Hematopoietic multipotent progenitor cell treated with erythropoietin and hydrocortisone succinate and interleukin-3 and kit ligand, for 15 days (in vitro differentiated cells): ENCODE data around the gene HNRNPH2.

Experiments
- DNase-seq: peaks from one replicate; pipeline ENCODE4 v3.0.0-alpha.2; 2015; ENCODE audit warnings: low spot score

Gene HNRNPH2

GRCh38 chrX:101395789-101396188 lies 12.2 kb upstream of the HNRNPH2 start:
- no peak for DNase-seq

GRCh38 chrX:101397779-101398178 lies 10.2 kb upstream of the HNRNPH2 start:
- DNase-seq: no peak

GRCh38 chrX:101398694-101399093 lies 9.3 kb upstream of the HNRNPH2 start:
- DNase-seq: no peak

DNA sequence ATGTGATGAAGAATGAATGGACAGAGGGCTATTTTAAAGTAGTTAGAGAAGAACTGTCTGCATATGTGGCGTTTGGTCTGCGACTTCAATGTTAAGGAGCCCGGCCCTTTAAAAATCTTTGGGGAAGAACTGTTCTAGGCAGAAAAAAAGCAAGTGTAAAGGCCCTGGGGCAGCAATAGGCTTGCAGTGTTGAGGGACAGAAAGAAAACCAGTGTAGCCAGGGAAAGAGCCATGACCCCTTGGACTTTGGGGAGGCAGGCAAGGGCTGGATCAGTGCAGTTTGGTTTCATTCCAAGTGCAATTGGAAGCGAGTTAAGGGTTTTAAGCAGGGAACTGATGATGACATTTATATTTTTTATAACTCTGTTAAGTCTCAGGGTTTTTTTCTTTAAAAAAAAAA lies 8.2 kb upstream of the HNRNPH2 start:
- DNase-seq: no peak

DNA sequence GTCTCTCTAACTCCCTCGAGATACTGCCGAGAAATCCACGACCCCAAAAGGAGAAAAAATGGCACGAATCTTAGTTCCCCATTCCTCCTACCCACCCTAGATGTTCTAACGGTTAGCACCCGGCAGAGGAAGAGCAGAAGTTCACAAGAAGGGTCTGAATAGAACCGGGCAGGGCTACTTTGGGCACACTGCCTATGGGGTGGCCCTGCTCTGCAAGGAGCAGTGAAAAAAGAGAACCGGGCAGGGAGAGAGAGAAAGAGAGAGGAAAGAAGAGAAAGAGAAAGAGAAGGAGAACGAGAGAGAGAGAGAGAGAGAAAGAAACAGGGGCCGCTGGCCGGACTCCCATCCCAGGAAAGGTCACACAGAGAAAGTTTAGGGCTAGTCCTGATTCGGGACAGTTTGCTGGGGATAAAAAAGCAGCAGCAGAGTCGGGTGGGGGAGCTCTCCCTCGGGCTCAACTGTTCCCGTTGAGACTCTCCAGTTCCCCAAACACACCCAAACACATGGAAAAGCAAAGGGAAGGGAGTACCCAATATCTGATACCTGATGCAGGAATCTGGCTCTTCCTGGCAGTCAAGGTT lies 765 bp upstream of the HNRNPH2 start:
- DNase-seq: no peak

DNA sequence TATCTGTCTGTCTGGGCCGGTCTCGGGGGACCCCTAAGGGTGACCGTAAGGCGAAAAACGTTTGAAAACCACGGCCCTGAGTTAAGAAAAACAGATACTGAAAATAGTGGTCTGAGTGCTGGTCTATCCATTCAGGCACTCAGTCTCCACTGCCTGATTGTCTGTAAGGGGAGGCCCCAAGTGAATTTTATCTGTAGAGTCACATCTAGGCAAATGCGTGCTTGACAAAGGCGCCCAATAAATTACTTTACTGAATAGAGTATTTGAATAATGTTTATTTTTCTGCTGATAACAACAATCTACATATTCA lies 465 bp downstream of the HNRNPH2 start:
- no peak for DNase-seq

DNA sequence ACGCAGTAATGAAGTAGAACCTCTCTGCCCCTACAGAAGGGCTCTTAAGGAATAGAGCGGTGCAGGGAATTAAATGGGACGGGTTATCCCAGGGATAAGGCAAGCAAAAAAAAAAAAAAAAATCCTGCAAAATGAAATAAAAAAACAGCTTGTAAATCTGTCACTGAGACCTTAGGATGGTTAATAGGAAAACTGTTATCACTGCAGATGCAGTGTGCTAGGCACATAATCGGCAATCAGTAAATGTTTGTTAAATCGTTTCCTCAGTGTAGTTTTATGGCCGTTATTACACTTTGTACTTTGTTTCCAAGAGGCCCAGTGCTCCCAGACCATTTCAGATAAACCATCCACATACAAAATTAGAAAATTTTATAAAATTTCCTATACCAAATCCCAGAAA lies 1.0 kb downstream of the HNRNPH2 start:
- DNase-seq: no peak

DNA sequence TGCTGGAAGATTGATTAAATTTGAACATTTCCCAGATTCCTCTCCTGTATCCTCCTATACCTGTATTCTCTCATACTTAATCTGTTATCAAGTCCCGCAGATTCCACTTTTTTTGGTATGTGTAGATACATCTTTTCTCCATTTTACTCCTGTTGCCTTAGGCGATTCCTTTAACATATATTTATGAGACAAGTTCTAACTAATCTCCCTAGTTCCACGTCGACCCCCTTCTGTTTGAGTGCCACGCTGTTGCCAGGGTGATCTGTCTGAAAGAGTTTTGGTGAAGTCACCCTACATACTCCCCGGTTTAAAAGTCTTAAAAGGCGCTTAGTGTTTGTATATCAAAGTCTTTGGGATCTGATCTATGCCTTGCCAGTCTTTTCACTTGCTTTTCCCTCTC lies 2.4 kb downstream of the HNRNPH2 start:
- no peak for DNase-seq

- no peak for DNase-seq
Measured at GRCh38 chrX:101411984-101412383, 4.0 kb downstream of the HNRNPH2 start.

DNA sequence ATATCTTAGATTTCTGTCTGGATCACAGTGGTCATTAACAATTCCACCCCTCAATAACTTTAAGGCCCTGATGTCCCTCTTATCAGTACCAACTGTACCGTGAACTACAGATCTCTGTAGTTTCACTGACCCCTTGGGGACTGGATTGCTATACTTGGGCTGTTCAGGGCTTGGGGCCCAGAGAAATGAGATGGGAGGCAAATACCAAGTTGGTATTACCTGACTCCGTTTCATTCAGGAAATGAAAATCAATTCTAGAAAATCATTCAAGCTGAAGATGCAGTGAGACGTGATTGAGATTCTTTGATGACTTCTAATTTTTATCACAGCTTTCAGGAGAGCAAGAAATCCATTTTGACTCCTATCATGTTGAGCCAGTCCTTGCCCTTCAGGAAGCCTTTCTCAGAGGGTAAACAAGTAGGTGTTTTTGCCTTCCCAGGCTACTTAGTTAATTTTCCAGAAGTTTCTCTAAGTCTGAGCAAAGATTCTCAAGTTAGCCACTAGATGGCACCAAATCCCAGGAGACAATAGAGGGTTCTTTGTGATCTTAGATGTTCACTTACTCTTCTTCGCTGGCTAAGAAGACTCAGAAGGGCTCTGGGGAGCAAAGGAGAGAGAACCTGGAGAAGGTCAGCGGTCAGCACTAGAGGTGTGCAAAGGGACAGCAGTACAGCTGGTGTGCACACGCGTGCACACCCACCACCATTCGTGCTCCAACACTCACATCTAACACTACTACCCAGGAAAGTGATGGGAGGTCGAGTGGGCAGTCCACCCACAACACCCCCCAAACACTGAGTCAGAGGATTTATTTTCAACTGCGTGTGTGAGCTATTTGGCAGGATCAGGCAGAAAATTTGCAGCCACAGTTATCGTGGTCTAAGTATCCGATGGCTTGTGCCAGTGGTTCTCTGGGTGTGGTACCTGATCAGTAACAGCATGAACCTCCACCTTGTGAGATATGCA lies 7.4 kb downstream of the HNRNPH2 start:
- DNase-seq: peak; percentile 79

DNA sequence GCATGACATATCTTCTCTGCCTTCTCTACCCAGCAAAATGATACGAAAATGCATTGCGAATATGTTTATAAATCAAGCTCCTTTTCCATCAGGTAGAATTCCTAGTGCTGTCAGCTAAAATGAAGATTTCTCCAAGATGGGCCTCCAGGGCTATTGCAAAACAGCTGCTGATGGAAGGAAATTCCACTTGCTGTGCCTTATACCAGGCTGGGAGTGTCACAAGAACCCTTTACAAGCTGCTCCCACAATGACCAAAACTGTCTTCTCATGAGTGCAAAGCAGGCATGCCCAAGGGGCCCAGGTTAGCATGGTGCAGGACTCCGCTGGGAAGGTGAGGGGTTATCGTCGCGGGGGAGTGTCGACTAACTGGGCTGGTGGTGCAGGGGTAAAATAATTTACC lies 8.7 kb downstream of the HNRNPH2 start:
- DNase-seq: no peak

- no peak for DNase-seq
Measured at GRCh38 chrX:101417190-101417589, 9.2 kb downstream of the HNRNPH2 start.

DNA sequence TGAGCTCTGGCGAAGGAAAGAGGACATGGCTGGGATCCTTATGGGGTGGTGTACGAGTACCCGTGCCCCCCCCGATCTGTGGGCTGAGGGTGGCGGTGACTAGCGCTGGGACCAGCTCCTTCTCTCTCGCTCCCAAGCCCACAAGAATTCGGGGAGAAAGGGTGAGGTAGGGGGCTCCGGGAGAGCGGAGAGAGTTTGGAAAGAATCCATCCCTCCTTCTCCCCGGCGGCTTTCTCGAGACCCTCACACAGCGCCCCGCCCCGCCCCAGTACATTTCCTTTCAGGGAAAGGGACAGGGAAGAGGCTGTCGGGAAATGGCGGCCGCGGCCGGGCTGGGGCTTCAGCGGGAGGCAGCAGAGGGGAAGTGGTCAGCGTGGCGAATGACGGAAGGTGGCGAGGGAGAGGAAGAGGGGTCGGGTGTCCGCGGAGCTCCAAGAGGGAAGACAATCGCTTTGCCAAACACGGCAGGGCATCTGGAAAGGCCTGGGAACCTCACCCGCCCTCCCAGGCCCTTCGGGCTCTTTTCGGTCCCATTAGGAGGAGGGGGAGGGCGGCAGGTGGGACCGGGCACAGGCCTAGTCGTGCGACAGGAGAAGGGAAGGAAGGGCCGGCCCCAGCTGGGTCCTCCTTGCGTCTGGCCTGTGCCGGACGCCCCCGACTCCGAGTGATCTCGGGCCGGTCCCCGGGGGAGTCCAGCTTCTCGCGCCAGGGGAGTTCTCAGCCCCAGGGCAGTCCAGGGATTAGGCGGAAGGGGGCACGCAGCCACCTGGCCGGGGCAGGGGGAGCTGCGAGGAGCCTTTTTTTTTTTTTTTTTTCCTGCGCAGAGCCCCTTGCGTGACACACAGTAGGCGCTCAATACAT lies 10.2 kb downstream of the HNRNPH2 start:
- no peak for DNase-seq

GRCh38 chrX:101419489-101419888 lies 11.5 kb downstream of the HNRNPH2 start:
- DNase-seq: no peak

- no peak for DNase-seq
Measured at GRCh38 chrX:101427954-101428353, 19.9 kb downstream of the HNRNPH2 start.

- no peak for DNase-seq
Measured at GRCh38 chrX:101429934-101430333, 21.9 kb downstream of the HNRNPH2 start.

GRCh38 chrX:101430457-101431078 lies 22.5 kb downstream of the HNRNPH2 start:
- DNase-seq: no peak

DNA sequence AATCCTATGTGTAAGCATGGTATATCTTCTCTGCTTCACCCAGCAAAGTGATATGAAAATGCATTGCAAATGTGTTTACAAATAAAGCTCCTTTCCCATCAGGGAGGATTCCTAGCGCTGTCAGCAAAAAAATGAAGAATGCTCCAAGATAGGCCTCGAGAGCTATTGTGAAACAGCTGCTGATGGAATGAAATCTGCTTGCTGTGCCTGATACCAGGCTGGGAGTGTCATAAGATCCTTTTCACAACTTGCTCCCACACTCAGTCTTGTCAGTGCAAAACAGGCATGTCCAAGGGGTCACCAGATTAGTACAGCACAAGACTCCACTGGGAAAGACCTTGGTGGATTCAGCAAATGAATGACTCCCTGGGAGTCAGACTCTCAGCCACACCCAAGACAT lies 34.1 kb downstream of the HNRNPH2 start:
- no peak for DNase-seq

DNA sequence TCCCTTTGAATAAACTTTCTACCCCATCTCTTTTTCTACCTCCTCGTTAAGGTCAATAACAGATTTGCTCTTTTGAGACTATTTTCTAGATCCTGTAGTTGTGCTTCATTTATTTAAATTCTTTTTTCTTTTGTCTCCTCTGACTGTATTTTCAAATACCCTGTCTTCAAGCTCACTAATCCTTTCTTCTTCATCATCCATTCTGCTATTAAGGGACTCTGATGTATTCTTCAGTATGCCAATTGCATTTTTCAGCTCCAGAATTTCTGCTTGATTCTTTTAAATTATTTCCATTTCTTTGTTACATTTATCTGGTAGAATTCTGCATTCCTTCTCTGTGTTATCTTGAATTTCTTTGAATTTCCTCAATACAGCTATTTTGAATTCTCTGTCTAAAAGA lies 41.3 kb downstream of the HNRNPH2 start:
- DNase-seq: no peak

- DNase-seq: no peak
Measured at GRCh38 chrX:101450085-101450484, 42.1 kb downstream of the HNRNPH2 start.

- DNase-seq: no peak
Measured at GRCh38 chrX:101450961-101451360, 42.9 kb downstream of the HNRNPH2 start.

DNA sequence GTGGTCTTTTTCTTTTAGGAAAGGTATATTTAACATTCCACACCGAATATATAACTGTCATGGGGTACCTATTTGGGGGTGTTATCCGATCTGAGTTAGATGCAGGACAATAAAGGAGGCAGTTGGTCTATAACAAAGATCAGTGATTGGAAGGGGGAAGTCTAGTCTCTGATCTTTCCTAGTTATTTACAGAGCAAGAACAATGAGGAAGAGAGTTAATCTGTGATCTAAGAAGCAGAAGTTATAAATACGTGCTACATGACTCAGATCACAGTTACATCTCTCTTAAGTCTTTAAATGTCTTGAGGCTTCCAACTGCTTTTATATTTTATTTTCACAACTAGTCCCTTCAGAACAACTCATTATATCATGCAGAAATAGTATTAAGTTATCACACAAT lies 44.0 kb downstream of the HNRNPH2 start:
- DNase-seq: no peak
